Esophagus (tissue), 2 donors: ENCODE measurements around the gene KCNMA1. TPM values are rescaled to one million over a fixed set of nuclear protein-coding genes. Genes with fewer than 3 reads are reported as not detected.

ENCODE experiments used
- H3K27ac ChIP-seq, 2 donors: one replicate each; pipeline ENCODE4 v1.5.1; 2013; ENCODE audit warnings: low read depth in 2 of 2, mild to moderate bottlenecking in 2 of 2, inconsistent platforms in 1 of 2, low read length in 1 of 2, moderate library complexity in 1 of 2
- H3K27me3 ChIP-seq, 2 donors: one replicate each; pipeline ENCODE4 v1.6.1; 2013; ENCODE audit warnings: low read length in 2 of 2, control low read depth in 1 of 2, mild to moderate bottlenecking in 1 of 2; ENCODE audit not compliant: insufficient read depth in 2 of 2, control insufficient read depth in 1 of 2
- H3K36me3 ChIP-seq, 2 donors: one replicate each; pipeline ENCODE4 v1.6.1; 2013; ENCODE audit warnings: low read length in 1 of 2; ENCODE audit not compliant: control insufficient read depth in 2 of 2, insufficient read depth in 2 of 2
- H3K4me1 ChIP-seq, 2 donors: one replicate each; pipeline ENCODE4 v1.6.1; 2013; ENCODE audit warnings: low read length in 1 of 2; ENCODE audit not compliant: control insufficient read depth in 2 of 2, insufficient read depth in 2 of 2
- H3K4me3 ChIP-seq, 2 donors: one replicate each; pipeline ENCODE4 v1.5.1; 2013; ENCODE audit warnings: low read length in 2 of 2, mild to moderate bottlenecking in 2 of 2, low read depth in 1 of 2, moderate library complexity in 1 of 2
- H3K9me3 ChIP-seq, 2 donors: one replicate each; pipeline ENCODE4 v1.6.1; 2013; ENCODE audit warnings: mild to moderate bottlenecking in 2 of 2, low read depth in 1 of 2, low read length in 1 of 2, moderate library complexity in 1 of 2; ENCODE audit not compliant: control insufficient read depth in 2 of 2, insufficient read depth in 1 of 2
- WGBS, 2 donors: extraction: QIAGEN DNeasy Blood & Tissue Kit; methylation state at CpG; one replicate each; pipeline ENCODE4 v1.1.7; 2013; 5-methylcytosine and 5-hydroxymethylcytosine counted together
- polyA plus RNA-seq, 2 donors: library from polyadenylated mRNA; stranded (reverse); fragments of 200-250 nt; gene quantifications; one replicate each; pipeline ENCODE4 v1.2.3, GENCODE V29; 2013
- donor health status: healthy with polysubstance abuse.
- donor health status: Bipolar disorder and iron deficiency.

Gene KCNMA1
- polyA plus RNA-seq, 2 donors: 8.4 to 11.2 TPM

DNA sequence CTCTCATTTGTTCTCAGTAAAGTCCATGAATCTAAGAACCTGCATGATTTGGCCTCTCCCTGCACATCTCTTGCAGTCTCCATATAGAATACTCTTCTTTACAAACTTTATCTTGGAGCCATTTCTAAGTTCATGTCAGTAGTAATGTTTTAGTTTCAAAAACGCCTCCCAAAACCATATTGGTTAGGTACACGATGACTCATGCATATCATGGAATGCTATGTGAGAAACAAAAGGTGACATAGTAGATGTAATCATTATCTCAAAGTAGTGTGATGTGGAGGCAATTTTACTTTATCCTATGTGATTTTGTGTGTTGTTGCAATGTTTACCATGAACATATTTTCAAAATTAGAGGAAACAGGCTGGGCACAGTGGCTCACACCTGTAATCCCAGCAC is 520.7 kb downstream of the KCNMA1 start:
- Histone ChIP-seq H3K27ac (no peak overlapping the region), H3K4me3 (no peak overlapping the region), H3K36me3 (no peaks in the 10 kb centered on the region), H3K4me1 (no peaks in the 10 kb centered on the region), H3K9me3 (no peaks in the 10 kb centered on the region), H3K27me3 (no peaks in the 10 kb centered on the region)
- WGBS, 2 donors: 65% methylated on average over 2 of the region's 2 CpGs

DNA sequence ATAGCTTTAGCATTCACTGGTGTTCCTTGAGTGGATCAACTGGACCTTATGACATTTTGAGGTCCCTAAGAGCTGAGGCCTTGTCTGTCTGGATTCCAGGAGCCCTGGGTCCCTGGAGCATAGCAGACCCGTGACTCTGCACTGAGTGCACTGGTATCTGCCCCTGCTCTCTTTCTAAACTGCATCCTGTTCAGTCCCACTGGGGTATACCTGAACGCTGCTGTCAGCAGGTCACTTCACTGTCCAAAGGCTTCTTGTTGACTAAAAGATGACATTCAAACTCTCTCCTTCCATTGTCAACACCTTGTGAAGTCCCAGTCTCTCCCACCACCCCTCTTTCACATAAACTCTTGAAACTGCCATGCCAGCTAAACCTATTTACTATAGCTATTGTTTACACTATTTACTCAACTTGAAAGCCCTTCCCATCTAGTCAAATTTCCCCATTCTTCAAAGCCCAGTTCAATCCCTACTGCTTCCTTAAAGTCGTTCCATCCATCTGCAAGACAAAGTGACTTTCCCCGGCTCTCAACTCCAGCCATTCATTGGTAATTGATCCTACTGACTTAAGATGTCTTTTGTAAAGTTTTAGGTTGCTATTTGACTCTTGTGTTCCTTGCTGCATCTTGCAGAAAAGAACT is 523.3 kb downstream of the KCNMA1 start:
- no peaks in the 10 kb centered on the region for H3K4me1 ChIP-seq

DNA sequence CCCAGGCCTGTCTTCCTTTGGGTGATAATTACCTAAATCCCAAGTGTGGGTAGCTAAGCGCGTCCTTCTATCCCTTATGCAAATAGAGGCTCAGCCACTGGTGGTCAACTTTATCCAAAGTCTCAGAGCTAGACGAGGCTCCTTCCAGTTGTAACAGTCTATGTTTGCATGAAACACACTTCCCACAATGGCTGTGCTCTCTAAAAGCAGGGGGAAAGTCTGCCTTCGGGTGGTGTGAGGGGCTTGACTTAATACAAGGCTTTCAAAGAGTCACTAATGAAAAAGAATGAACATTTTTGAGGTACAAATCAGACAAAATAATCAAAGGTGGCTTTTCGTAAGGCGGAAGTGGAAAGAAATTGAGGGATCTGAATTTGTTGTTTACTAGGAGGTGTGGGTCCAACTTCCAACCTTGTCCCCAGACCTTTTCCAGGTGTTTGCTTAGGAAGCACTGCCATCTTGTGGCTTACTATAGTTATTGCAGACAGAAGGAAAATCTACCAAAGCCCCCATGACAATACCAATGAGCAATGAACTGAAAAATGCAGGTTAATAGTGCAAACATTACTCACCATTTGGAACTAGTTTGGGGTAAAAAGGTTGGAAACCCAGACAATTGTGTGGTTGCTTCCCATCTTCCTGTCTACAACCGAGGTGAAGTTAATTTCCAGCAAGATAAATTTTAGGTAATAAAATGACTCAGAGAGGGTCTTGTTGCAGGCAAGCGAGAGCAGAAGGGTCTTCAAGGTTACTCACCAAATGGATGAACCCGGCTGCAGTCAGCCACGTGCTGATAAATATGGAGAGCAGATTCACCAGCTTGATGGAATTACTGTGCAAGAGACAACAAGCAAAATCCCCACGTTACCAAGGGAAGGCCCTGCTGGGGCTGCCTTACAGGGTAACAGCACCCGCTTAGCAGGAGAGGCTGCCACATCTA is 525.7 kb downstream of the KCNMA1 start:
- Histone ChIP-seq H3K9me3 (no peaks in the 10 kb centered on the region), H3K27me3 (no peaks in the 10 kb centered on the region), H3K36me3 (no peaks in the 10 kb centered on the region), H3K4me1 (no peaks in the 10 kb centered on the region), H3K4me3 (no peak overlapping the region), H3K27ac (no peak overlapping the region)
- WGBS, 2 donors: 49 to 53% methylated on average over 12 of the region's 12 CpGs

More for the DNA sequence above, 523.3 kb downstream of the KCNMA1 start:
- no peak overlapping the region for H3K4me3 ChIP-seq
- H3K27ac ChIP-seq: no peak overlapping the region
- 71 to 79% methylated on average over 4 of the region's 4 CpGs for WGBS, 2 donors
- H3K36me3 ChIP-seq: no peaks in the 10 kb centered on the region
- no peaks in the 10 kb centered on the region for H3K27me3 ChIP-seq
- no peaks in the 10 kb centered on the region for H3K9me3 ChIP-seq

DNA sequence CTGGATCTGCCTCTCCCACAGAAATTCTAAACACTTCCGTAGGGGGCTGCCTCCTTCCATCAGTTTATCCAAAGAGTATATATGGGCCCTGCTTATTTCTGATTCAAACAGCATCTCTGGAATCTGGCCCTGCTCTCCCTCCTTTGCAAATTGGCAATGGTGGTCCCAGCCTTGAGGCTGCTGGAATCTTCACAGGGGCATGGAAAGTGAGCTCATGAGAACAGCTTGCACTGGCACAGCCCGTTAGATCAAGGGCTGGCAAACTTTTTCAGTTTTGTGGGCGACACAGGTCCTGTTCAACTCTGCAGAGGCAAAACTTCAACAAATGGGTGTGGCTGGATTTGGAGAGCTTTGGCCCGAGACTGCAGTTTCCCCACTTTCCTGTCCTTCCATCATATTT is 526.9 kb downstream of the KCNMA1 start:
- Histone ChIP-seq H3K27ac (no peak overlapping the region), H3K4me1 (no peaks in the 10 kb centered on the region), H3K4me3 (no peak overlapping the region), H3K36me3 (no peaks in the 10 kb centered on the region), H3K9me3 (peaks cover 0 to 2% of the 10 kb centered on the region in 2 donors), H3K27me3 (no peaks in the 10 kb centered on the region)
- 43 to 49% methylated on average over 4 of the region's 4 CpGs for WGBS, 2 donors

DNA sequence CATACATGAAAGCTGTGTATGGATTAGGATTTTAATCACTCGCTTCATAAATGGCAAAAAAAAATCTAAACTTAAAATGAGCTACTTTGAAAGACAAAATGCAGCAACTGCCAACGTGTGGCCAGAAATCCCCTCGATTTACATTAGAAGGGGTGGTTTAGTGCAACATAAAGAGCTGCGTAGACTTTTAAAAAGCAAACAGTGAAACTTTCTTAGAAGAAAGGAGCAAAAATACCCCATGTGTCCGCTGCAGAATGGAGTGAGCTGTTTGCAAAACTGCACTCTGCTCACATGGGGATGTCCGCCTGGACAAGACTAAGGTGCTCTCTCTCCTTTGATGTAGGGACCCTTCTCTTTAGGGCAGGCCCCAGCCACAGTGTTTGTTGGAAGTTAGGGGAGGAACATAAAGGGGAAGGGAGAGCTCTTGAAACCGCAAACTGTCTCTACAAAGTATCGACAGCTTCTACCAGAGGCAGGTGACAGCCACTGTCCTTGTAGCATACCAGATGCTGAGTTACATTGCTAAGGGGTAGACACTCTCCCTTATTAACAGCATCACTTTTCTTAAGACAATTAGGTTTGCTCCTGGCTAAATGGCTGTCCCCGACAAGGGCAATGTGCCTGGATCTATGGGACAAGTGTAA is 528.1 kb downstream of the KCNMA1 start:
- H3K27ac ChIP-seq: no peak overlapping the region
- H3K36me3 ChIP-seq: no peaks in the 10 kb centered on the region
- H3K4me1 ChIP-seq: peaks cover 0 to 2% of the 10 kb centered on the region in 2 donors
- 87 to 91% methylated on average over 9 of the region's 9 CpGs for WGBS, 2 donors
- peaks cover 0 to 2% of the 10 kb centered on the region in 2 donors for H3K9me3 ChIP-seq
- H3K4me3 ChIP-seq: no peak overlapping the region
- H3K27me3 ChIP-seq: no peaks in the 10 kb centered on the region

DNA sequence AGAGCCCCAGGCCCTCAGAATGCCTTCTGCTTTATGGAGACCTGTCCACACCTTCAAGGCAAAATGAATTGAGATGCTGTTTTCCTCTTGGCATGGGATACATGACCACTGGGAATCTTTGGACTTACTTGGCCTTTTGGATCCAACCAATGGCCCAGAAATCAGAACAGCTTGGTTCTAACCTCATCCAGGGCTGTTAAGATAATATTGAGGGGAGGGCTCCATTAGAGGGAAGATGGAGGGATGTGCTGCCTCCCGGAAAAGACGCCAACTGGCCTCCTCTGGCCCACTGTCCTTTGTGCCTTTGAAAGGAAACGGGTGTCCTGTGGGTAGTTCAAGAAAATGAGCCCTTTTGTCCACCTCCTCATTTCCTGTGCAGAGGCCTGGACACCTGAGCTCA is 530.9 kb downstream of the KCNMA1 start:
- H3K36me3 ChIP-seq: no peaks in the 10 kb centered on the region
- peaks cover 0 to 2% of the 10 kb centered on the region in 2 donors for H3K4me1 ChIP-seq
- WGBS, 2 donors: 84 to 90% methylated on average over 3 of the region's 3 CpGs
- no peak overlapping the region for H3K4me3 ChIP-seq
- H3K27ac ChIP-seq: peak overlapping the region in 1 of 2 donors; percentile 6
- H3K27me3 ChIP-seq: no peaks in the 10 kb centered on the region
- H3K9me3 ChIP-seq: peaks cover 0 to 2% of the 10 kb centered on the region in 2 donors

DNA sequence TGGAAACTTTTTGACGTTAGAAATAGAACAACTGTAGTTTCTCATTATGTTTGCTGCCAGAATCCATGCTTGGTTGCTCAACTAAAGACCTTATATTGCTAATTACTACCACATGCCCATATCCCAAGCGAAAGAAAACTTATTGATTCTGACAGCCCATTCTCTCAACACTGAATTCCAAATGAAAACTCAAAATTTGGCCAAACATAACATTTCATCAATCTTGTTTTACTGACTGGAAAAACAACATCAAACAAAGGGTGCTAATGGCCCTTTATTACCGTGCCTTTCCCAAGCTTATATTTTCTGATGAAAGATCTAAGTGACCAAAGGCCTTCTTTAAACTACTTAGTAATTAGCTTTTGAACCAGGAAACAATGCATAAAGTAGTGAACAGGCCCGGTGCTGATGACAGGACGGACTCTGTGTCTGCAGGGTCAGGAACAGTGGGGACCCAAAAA is 531.8 kb downstream of the KCNMA1 start:
- Histone ChIP-seq H3K27me3 (no peaks in the 10 kb centered on the region), H3K27ac (no peak overlapping the region)

DNA sequence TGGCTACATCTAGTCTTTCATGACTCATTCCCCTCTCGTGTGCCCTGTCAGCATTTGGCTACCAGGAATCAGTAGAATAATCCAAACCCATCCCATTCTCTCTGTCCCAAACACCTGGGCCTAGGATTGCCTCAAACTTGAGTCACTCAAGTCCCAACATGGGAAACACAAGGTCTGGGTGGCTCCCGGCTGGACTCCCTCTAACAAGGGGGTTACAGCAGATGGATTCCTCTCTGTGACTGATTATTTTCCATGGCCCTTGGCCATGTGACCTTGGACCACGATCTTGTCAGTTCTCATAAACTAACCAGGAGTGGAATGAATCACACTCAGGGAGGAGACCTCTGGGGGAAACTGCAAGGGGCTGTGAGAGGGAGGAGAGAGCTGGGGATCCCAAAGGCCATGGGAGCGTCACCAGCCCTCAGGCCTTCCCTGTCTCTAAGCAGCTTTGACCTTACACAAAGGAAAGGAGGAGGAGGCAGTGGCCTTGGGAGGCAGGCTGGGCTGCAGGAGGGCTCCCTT is 533.1 kb downstream of the KCNMA1 start:
- Histone ChIP-seq H3K27ac (peak overlapping the region; percentile 26 to 35), H3K27me3 (no peaks in the 10 kb centered on the region), H3K4me1 (peaks cover 0 to 2% of the 10 kb centered on the region in 2 donors), H3K36me3 (no peaks in the 10 kb centered on the region), H3K4me3 (no peak overlapping the region), H3K9me3 (peaks cover 0 to 2% of the 10 kb centered on the region in 2 donors)
- WGBS, 2 donors: 45% methylated on average over 4 of the region's 4 CpGs

More for the DNA sequence above, 531.8 kb downstream of the KCNMA1 start:
- 55 to 63% methylated on average over 5 of the region's 5 CpGs for WGBS, 2 donors
- H3K9me3 ChIP-seq: peaks cover 0 to 2% of the 10 kb centered on the region in 2 donors
- no peak overlapping the region for H3K4me3 ChIP-seq
- no peaks in the 10 kb centered on the region for H3K36me3 ChIP-seq
- H3K4me1 ChIP-seq: peaks cover 0 to 2% of the 10 kb centered on the region in 2 donors

DNA sequence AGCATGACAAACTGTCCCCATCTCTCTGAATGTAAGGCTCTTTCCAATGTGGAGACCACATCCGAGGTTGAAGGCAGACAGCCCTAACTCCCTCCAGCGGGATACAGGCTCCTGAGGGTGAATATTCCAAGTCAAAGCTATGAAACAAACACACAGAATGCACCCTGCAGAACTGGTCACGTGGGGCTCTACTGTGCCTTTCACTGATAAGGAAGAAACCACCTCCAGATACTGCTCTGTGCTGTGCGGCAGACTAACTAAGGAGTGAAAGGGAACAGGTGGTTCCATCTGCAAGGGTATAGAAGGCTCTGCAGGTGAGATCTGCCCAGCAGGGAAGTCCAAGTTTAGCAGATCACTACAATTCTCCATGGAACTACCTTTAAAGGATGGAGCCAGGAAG is 534.4 kb downstream of the KCNMA1 start:
- Histone ChIP-seq H3K4me1 (peaks cover 0 to 2% of the 10 kb centered on the region in 2 donors), H3K27me3 (no peaks in the 10 kb centered on the region), H3K27ac (no peak overlapping the region), H3K36me3 (no peaks in the 10 kb centered on the region), H3K9me3 (peaks cover 0 to 2% of the 10 kb centered on the region in 2 donors), H3K4me3 (no peak overlapping the region)
- WGBS, 2 donors: 71 to 90% methylated on average over 4 of the region's 4 CpGs
